Activated B cell treated with CpG ODN at 0.5 μM for 24 hours (primary cell): ENCODE data around the gene SNCG. TPM values are rescaled to one million over a fixed set of nuclear protein-coding genes. Genes with fewer than 3 reads are reported as not detected.
"Not testable (repeated sequence)": the region's sequence is repeated elsewhere in the genome, so short reads cannot be mapped to it uniquely, and the experiment has no call there.

Experiments
- ATAC-seq: fragments of 200-7000 bp; cut with Tn5 transposase; one replicate; pipeline ENCODE4 v1.10.0; 2021; ENCODE audit warnings: low read depth, mild to moderate bottlenecking, moderate library complexity
- CTCF ChIA-PET: fragments of 350-600 bp; sonication (Branson Sonifier 250); formaldehyde crosslinking; loops from one replicate; lab custom pipeline; 2021; ENCODE audit warnings: antibody characterized with exemption; lab: Charles Lee
- POLR2A ChIA-PET: fragments of 350-600 bp; sonication (Branson Sonifier 250); formaldehyde crosslinking; loops from one replicate; lab custom pipeline; 2021; ENCODE audit warnings: antibody characterized with exemption; lab: Charles Lee
- DNase-seq: peaks from one replicate; pipeline ENCODE4 v3.0.0; 2022
- H3K27ac Mint-ChIP-seq: one replicate; pipeline ENCODE4 v1.8.0; 2020; ENCODE audit warnings: mixed read lengths
- H3K27me3 Mint-ChIP-seq: one replicate; pipeline ENCODE4 v1.8.0; 2021; ENCODE audit warnings: mixed read lengths
- H3K36me3 Mint-ChIP-seq: one replicate; pipeline ENCODE4 v1.8.0; 2021; ENCODE audit warnings: low read depth, mixed read lengths
- H3K4me1 Mint-ChIP-seq: one replicate; pipeline ENCODE4 v1.8.0; 2021; ENCODE audit warnings: mixed read lengths
- H3K4me3 Mint-ChIP-seq: one replicate; pipeline ENCODE4 v1.8.0; 2020; ENCODE audit warnings: mild to moderate bottlenecking, mixed read lengths
- H3K9me3 Mint-ChIP-seq: one replicate; pipeline ENCODE4 v1.8.0; 2020; ENCODE audit warnings: mixed read lengths
- CTCF ChIP-seq: fragments of 200-600 bp; IDR thresholded peaks from one replicate; pipeline ENCODE4 v1.8.0; 2022; ENCODE audit warnings: antibody characterized with exemption, mild to moderate bottlenecking
- intact Hi-C: fragments of 100-400 bp; cut with micrococcal nuclease; formaldehyde crosslinking; loops from one replicate; pipeline ENCODE4 v1.15.1; 2024
- total RNA-seq: library from RNA; stranded (reverse); gene quantifications from 2 replicates; pipeline ENCODE4 v1.2.3, GENCODE V29; 2022

SNCG gene
- total RNA-seq, 1 donor from 2014 or later = not detected

DNA sequence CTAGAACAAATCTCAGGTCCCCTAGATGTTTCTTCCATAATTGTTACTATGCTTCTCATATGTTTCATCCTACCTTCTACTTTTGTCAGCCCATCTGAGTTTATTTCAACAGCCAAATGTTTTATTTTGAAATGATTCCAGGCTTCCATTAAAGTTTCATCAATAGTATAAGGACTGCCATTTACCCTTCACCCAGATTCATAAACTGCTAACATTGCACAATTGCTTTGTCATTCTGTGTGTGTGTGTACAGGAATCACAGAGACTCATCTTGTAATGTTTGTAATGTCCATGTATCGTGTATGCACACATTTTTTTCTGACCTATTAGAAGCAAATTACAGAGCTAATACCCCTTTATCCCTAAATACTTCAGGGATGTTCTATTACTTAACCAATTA lies 26.5 kb upstream of the SNCG start:
- ATAC-seq (no peak), DNase-seq (no peak)
- intact Hi-C loops = no loop called here
- Mint-ChIP-seq H3K9me3 (no peaks in the 10 kb centered on the region), H3K36me3 (peaks cover 2% of the 10 kb centered on the region), H3K27ac (no peak overlapping the region), H3K27me3 (no peaks in the 10 kb centered on the region), H3K4me3 (no peak overlapping the region), H3K4me1 (no peaks in the 10 kb centered on the region)
- no peak for TF ChIP-seq CTCF
- ChIA-PET CTCF (no interaction called here), POLR2A (no interaction called here)

DNA sequence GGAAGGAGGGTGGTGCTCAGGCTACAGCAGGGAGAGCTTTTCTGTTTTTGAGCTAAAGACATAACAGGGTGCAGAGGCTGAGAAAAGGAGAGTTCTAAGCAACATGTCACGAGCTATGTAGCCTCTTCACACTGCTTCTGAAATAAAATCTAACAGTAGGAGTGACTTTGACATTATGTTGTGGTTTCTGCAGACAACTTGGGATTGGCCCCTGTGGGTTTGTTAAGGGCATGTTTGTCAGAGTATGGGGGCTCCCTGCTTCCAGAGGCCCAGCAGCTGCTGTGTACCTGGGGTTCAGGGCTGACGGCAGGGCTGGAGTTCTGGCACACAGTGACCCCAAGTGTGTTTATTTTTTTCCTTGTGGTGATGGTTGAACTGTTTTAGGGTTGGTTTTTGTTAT lies 25.7 kb upstream of the SNCG start:
- intact Hi-C loops = no loop called here
- no peak overlapping the region for H3K27ac Mint-ChIP-seq
- no peak for DNase-seq

DNA sequence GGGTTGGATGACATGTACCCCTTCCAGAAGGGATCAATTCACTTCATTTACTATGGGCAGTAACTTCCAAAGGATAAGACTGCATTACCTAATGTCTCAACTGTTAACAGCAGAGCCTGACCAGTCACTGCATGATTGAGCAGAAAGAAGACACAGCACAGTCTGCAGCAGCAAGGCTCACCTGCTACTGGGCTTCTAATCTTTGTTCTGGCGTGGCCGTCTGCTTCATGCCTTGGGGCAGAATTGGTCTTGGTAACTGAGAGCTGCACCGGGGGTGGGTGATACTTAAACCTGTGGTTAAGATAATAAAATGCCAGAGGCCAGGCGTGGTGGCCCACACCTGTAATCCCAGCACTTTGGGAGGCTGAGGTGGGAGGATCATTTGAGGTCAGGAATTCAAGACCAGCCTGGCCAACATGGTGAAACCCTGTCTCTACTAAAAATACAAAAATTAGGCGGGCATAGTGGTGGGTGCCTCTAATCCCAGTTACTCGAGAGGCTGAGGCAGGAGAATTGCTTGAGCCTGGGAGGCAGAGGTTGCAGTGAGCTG lies 24.2 kb upstream of the SNCG start:
- POLR2A ChIA-PET = not testable (repeated sequence)

More for the DNA sequence above, 25.7 kb upstream of the SNCG start:
- no peaks in the 10 kb centered on the region for H3K27me3 Mint-ChIP-seq
- CTCF ChIA-PET = no interaction called here
- no peaks in the 10 kb centered on the region for H3K9me3 Mint-ChIP-seq
- POLR2A ChIA-PET = no interaction called here
- H3K4me1 Mint-ChIP-seq = no peaks in the 10 kb centered on the region
- no peak for TF ChIP-seq CTCF
- ATAC-seq = no peak
- peaks cover 2% of the 10 kb centered on the region for H3K36me3 Mint-ChIP-seq
- no peak overlapping the region for H3K4me3 Mint-ChIP-seq

DNA sequence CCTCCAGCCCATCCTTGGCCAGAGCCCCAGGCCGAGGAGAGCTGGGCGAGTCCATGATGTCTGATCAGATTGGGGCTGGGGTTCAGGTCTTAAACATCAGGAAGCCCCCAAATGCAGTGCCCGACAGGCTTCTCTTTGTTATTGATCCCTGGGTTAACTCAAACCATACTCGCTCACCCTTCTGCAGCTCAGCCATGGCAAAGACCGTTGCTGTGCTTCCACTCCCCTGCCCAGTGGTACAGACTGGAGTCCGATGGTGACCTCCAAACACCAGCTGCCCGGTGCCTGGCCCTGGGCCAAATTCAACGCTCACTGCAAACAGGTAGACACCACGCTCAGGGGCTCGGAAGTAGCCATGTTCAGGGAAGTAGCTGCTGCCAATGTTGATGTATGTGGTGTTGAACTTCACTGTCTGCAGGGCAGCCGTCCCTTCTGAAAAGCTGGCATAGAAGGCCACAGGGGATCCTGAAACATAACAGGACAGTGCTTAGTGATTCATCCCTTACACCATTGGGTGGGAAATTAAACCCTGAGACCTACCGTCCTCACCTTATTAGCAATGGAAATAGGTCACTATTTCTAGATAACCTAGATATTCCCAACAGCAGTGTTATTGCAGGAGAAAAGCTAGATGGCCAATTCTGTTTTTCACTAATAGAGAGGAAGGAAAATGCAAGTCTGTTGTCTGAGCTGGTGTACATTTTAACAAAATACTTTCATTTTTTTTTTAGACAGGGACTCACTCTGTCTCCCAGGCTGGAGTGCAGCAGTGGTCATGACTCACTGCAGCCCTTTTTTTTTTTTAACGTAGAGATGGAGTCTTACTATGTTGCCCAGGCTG lies 21.5 kb upstream of the SNCG start:
- Mint-ChIP-seq H3K36me3 (no peaks in the 10 kb centered on the region), H3K27ac (no peak overlapping the region), H3K9me3 (no peaks in the 10 kb centered on the region), H3K4me1 (peaks cover 4% of the 10 kb centered on the region), H3K27me3 (no peaks in the 10 kb centered on the region), H3K4me3 (no peak overlapping the region)
- intact Hi-C loops = loop anchor here (5.0 kb wide), 2 partner anchors 115 to 405 kb away; no protein-coding TSS in a partner anchor
- POLR2A ChIA-PET = no interaction called here
- DNase-seq = no peak
- ATAC-seq = no peak
- no peak for TF ChIP-seq CTCF
- CTCF ChIA-PET = interaction anchor here (0.5 to 1.0 kb wide), 2 partner anchors 262 to 569 kb away, joined by 3 to 5 read pairs; no protein-coding TSS in a partner anchor

More for the DNA sequence above, 24.2 kb upstream of the SNCG start:
- ATAC-seq, H3K36me3 Mint-ChIP-seq, H3K27me3 Mint-ChIP-seq, H3K9me3 Mint-ChIP-seq, H3K4me1 Mint-ChIP-seq, intact Hi-C loops, H3K27ac Mint-ChIP-seq, DNase-seq, CTCF ChIA-PET, H3K4me3 Mint-ChIP-seq: not testable (repeated sequence)

GRCh38 chr10:86937502-86938154 lies 20.8 kb upstream of the SNCG start:
- no peak for TF ChIP-seq CTCF
- Mint-ChIP-seq H3K27ac (no peak overlapping the region), H3K4me1 (peaks cover 4% of the 10 kb centered on the region), H3K4me3 (no peak overlapping the region), H3K27me3 (no peaks in the 10 kb centered on the region), H3K36me3 (no peaks in the 10 kb centered on the region), H3K9me3 (no peaks in the 10 kb centered on the region)
- DNase-seq (no peak), ATAC-seq (no peak)
- ChIA-PET CTCF (interaction anchor here (0.5 to 1.0 kb wide), 2 partner anchors 262 to 569 kb away, joined by 3 to 5 read pairs; no protein-coding TSS in a partner anchor), POLR2A (no interaction called here)
- intact Hi-C loops = loop anchor here (5.0 kb wide), 2 partner anchors 115 to 405 kb away; no protein-coding TSS in a partner anchor
